ENCODE measurements around the gene ARRDC5. TPM values are rescaled to one million over a fixed set of nuclear protein-coding genes. Genes with fewer than 3 reads are reported as not detected.
"Not testable (repeated sequence)": the region's sequence is repeated elsewhere in the genome, so short reads cannot be mapped to it uniquely, and the experiment has no call there.

The ARRDC5 gene
- total and polyA plus RNA-seq, 10 donors, result 1.4 to 9.4 (median 6.5) TPM

DNA sequence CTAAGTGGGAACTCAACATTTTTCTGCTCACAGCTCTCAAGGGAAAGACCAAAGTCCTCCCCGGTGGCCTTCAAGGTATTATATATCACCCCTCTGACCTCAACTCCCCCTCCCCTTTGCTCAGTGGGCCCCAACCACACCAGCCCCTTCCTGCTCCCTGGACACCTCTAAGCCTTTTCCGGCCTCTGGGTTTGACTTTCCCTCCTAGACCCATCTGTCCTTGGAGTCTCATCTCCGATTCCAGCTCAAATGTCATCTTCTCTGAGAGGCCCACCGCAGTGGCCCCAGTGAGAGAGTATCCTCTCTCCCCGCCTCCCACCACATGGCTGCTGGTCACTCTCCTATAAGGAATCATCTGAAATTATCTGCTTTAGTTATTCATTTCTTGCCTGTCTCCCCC is 5.7 kb upstream of the ARRDC5 start:
- TF ChIP-seq POLR2A (IDR thresholded peaks at IDR 0.05) (no peak), POLR2AphosphoS5 (IDR thresholded peaks at IDR 0.05) (no peak)
- TF ChIP-seq, protein P1, sequence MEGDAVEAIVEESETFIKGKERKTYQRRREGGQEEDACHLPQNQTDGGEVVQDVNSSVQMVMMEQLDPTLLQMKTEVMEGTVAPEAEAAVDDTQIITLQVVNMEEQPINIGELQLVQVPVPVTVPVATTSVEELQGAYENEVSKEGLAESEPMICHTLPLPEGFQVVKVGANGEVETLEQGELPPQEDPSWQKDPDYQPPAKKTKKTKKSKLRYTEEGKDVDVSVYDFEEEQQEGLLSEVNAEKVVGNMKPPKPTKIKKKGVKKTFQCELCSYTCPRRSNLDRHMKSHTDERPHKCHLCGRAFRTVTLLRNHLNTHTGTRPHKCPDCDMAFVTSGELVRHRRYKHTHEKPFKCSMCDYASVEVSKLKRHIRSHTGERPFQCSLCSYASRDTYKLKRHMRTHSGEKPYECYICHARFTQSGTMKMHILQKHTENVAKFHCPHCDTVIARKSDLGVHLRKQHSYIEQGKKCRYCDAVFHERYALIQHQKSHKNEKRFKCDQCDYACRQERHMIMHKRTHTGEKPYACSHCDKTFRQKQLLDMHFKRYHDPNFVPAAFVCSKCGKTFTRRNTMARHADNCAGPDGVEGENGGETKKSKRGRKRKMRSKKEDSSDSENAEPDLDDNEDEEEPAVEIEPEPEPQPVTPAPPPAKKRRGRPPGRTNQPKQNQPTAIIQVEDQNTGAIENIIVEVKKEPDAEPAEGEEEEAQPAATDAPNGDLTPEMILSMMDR (IDR thresholded peaks at IDR 0.05 in 8 of 11, conservative IDR thresholded peaks at IDR 0.05 in 3 of 11), result no peak
- Histone ChIP-seq H3K27ac (no peak overlapping the region), H3K36me3 (peaks cover 0 to 11% (median 0%) of the 10 kb centered on the region in 6 donors), H3K27me3 (replicated peaks in 1 of 7) (peaks cover 0 to 11% (median 6%) of the 10 kb centered on the region in 7 donors), H3K9me3 (no peaks in the 10 kb centered on the region), H3K4me1 (peaks cover 33 to 55% (median 46%) of the 10 kb centered on the region in 6 donors), H3K4me3 (peak overlapping the region in 1 of 8 donors; percentile 87)
- WGBS, 5 donors, result 75 to 85% (median 78%) methylated on average over 5 of the region's 5 CpGs
- DNase-seq, result no peak
- intact Hi-C loops (cut with DNase I; ENCODE audit: low total_unique reads), result no loop called here

DNA sequence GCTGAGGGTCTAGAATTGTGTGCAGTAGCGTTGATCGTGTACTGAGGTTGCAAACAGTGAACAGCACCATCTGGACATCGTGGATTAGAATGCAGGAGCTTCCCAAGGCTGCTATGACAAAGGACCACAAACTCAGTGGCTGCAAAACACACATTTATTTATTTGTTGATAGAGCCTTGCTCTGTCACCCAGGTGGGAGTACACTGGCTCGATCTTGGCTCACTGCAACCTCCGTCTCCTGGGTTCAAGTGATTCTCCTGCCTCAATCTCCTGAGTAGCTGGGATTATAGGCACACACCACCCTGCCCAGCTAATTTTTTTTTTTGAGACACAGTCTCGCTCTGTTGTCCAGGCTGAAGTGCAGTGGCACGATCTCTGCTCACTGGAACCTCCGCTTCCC is 4.3 kb upstream of the ARRDC5 start:
- H3K36me3 ChIP-seq, result peaks cover 0 to 9% (median 0%) of the 10 kb centered on the region in 6 donors
- no peak overlapping the region for H3K27ac ChIP-seq
- no peak overlapping the region for H3K4me3 ChIP-seq
- TF ChIP-seq, protein P1 (IDR thresholded peaks at IDR 0.05 in 8 of 11, conservative IDR thresholded peaks at IDR 0.05 in 3 of 11), result no peak
- TF ChIP-seq POLR2A (IDR thresholded peaks at IDR 0.05), result no peak
- H3K4me1 ChIP-seq, result peaks cover 19 to 47% (median 32%) of the 10 kb centered on the region in 6 donors
- intact Hi-C loops (cut with DNase I; ENCODE audit: low total_unique reads), result no loop called here
- no peaks in the 10 kb centered on the region for H3K9me3 ChIP-seq
- 88 to 94% (median 91%) methylated on average over 8 of the region's 8 CpGs for WGBS, 5 donors
- no peak for DNase-seq
- H3K27me3 ChIP-seq (replicated peaks in 1 of 7), result peaks cover 0 to 11% (median 6%) of the 10 kb centered on the region in 7 donors

DNA sequence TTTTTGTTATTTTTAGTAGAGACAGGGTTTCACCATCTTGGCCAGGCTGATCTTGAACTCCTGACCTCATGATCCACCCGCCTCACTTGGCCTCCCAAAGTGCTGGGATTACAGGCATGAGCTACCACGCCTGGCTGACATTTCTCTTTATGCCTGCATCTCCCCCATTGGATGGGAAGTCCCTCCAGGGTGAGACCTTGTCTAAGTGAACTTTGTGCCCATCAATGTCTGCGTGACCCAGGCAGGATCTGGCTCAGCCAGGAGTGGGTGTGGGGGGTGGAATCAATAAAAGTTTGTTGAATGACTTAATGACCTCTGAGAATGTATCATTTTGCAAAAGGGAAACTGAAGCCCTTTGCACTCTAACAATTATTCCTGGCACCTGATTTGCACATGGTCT is 1.8 kb upstream of the ARRDC5 start:
- Histone ChIP-seq H3K27ac (no peak overlapping the region), H3K4me3 (no peak overlapping the region), H3K27me3 (replicated peaks in 1 of 7) (peaks cover 0 to 10% (median 5%) of the 10 kb centered on the region in 7 donors), H3K4me1 (peaks cover 3 to 42% (median 16%) of the 10 kb centered on the region in 6 donors), H3K9me3 (no peaks in the 10 kb centered on the region), H3K36me3 (peaks cover 0 to 9% (median 0%) of the 10 kb centered on the region in 6 donors)
- WGBS, 5 donors, result 64 to 100% (median 76%) methylated on average over 3 of the region's 3 CpGs
- intact Hi-C loops (cut with DNase I; ENCODE audit: low total_unique reads), result no loop called here
- no peak for DNase-seq
- TF ChIP-seq, protein P1 (IDR thresholded peaks at IDR 0.05 in 8 of 11, conservative IDR thresholded peaks at IDR 0.05 in 3 of 11), result no peak
- TF ChIP-seq POLR2AphosphoS5 (IDR thresholded peaks at IDR 0.05) (no peak), POLR2A (IDR thresholded peaks at IDR 0.05) (no peak)

DNA sequence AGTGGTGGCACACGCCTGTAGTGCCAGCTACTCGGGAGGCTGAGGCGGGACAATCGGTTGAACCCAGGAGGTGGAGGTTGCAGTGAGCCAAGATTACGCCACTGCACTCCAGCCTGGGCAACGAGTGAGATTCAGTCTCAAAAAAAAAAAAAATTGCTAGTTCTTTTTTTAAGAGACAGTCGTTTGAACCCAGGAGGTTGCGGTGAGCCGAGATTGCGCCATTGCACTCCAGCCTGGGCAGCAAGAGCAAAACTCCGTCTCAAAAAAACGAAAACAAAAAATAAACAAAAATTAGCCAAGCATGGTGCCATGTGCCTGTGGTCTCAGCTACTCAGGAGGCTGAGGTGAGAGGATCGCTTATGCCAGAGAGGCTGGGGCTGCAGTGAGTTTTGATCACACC is 1.8 kb downstream of the ARRDC5 start:
- intact Hi-C loops (cut with DNase I; ENCODE audit: low total_unique reads); H3K4me3 ChIP-seq; H3K27me3 ChIP-seq (replicated peaks in 1 of 7); H3K9me3 ChIP-seq: not testable (repeated sequence)
- DNase-seq, result peak; percentile 74
- peaks cover 0 to 16% (median 0%) of the 10 kb centered on the region in 6 donors for H3K36me3 ChIP-seq
- 54 to 82% (median 58%) methylated on average over 13 of the region's 13 CpGs for whole genome bisulfite sequencing, 5 donors
- peaks cover 0 to 41% (median 12%) of the 10 kb centered on the region in 6 donors for H3K4me1 ChIP-seq
- peak overlapping the region in 4 of 8 donors; percentile 15 to 80 (median 65) for H3K27ac ChIP-seq

DNA sequence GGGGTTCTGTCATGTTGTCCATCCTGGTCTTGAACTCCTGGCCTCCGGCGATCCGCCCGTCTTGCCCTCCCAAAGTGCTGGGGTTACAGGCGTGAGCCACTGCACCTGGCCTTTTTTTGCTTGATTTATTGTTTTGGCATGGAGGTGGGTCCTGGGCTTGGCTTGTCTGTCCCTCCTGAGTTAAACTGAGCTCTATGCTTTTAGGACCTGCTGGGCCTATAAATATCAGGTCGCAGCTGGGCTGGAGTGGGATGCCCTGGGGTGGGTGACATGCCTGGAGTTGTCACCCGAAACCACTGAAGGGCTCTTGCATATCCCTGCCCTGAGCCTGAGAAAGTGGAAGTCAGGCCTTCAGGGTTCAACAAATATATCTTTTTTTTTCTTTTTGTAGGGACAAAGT is 5.5 kb downstream of the ARRDC5 start:
- H3K4me1 ChIP-seq, result peaks cover 3 to 51% (median 24%) of the 10 kb centered on the region in 6 donors
- TF ChIP-seq POLR2A (IDR thresholded peaks at IDR 0.05), result no peak
- TF ChIP-seq POLR2AphosphoS5 (IDR thresholded peaks at IDR 0.05), result no peak
- TF ChIP-seq, protein P1 (IDR thresholded peaks at IDR 0.05 in 8 of 11, conservative IDR thresholded peaks at IDR 0.05 in 3 of 11), result no peak
- intact Hi-C loops (cut with DNase I; ENCODE audit: low total_unique reads), result no loop called here
- DNase-seq, result no peak
- peaks cover 0 to 16% (median 0%) of the 10 kb centered on the region in 6 donors for H3K36me3 ChIP-seq
- H3K4me3 ChIP-seq, result no peak overlapping the region
- H3K9me3 ChIP-seq, result no peaks in the 10 kb centered on the region
- peak overlapping the region in 5 of 8 donors; percentile 29 to 70 (median 51) for H3K27ac ChIP-seq
- 62 to 78% (median 71%) methylated on average over 6 to 7 of the region's 7 CpGs for WGBS, 5 donors
- H3K27me3 ChIP-seq (replicated peaks in 1 of 7), result no peaks in the 10 kb centered on the region
